AG09309 (cell line): ENCODE results near the gene PRR14.

ENCODE experiments used
- DNase-seq: peaks from one replicate; pipeline ENCODE4 v3.0.0-alpha.2; 2010; ENCODE audit warnings: low read depth
- H3K4me3 ChIP-seq: 2 replicates; pipeline ENCODE4 v1.5.1; 2011; ENCODE audit warnings: mild to moderate bottlenecking, low read depth, low read length, moderate library complexity; ENCODE audit not compliant: control insufficient read depth
- TF ChIP-seq, protein P1 (sequence below): IDR thresholded peaks from 2 replicates; pipeline ENCODE4 v1.5.1; 2011; ENCODE audit warnings: mild to moderate bottlenecking, low read depth, low read length, inconsistent platforms; ENCODE audit not compliant: insufficient read depth, control insufficient read depth; ENCODE audit errors: missing control alignments

PRR14 gene

GRCh38 chr16:30659507-30660423 lies 9.0 kb downstream of the PRR14 start:
- H3K4me3 ChIP-seq: peak overlapping the region; percentile 91
- DNase-seq: no peak
- TF ChIP-seq, protein P1, sequence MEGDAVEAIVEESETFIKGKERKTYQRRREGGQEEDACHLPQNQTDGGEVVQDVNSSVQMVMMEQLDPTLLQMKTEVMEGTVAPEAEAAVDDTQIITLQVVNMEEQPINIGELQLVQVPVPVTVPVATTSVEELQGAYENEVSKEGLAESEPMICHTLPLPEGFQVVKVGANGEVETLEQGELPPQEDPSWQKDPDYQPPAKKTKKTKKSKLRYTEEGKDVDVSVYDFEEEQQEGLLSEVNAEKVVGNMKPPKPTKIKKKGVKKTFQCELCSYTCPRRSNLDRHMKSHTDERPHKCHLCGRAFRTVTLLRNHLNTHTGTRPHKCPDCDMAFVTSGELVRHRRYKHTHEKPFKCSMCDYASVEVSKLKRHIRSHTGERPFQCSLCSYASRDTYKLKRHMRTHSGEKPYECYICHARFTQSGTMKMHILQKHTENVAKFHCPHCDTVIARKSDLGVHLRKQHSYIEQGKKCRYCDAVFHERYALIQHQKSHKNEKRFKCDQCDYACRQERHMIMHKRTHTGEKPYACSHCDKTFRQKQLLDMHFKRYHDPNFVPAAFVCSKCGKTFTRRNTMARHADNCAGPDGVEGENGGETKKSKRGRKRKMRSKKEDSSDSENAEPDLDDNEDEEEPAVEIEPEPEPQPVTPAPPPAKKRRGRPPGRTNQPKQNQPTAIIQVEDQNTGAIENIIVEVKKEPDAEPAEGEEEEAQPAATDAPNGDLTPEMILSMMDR: no peak

DNA sequence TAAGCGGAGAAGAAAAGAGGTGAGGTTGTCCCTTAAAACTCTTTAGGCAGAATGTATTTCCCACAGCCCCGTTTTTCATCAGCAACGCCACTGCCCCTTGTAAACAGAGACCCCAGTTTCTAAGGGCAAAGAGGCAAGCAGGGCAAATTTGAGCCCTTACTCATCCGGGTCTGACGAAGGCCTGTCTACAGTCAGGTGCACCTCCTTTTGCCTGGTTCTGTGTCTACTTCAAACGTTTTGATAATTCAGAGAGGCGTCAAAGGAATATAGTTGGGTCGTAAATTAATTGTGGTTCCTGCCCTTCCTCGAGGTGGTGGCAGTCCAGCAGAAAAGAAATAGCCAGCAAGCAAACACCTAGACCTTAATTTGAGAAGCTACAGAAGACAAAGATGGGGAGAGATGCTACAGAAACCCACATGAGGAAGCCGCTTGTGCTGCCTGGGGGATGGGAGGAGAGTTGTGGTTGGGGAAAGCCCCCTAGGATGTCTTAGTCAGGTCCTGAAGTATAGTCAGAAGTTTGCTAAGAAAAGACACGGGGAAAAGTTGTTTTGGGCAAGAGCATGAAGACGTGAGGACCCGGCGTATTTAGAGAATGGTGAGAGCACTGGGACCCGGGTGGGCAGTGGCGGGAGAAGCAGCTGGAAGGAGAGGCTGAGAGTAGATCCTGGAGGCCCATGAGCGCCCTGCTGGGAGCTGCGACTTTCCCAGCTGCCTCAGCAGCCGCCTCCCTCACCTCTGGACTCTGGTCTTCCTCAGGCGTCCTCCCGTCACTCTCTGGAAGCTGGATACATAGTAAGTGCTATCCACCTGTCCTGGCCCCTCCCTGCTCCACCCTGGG lies 9.9 kb downstream of the PRR14 start:
- peak overlapping the region; percentile 91 for H3K4me3 ChIP-seq
- DNase-seq: no peak
- TF ChIP-seq, protein P1: no peak

GRCh38 chr16:30662449-30662848 lies 11.7 kb downstream of the PRR14 start:
- H3K4me3 ChIP-seq: no peak overlapping the region
- no peak for DNase-seq
- TF ChIP-seq, protein P1: no peak

- no peak overlapping the region for H3K4me3 ChIP-seq
- DNase-seq: no peak
- TF ChIP-seq, protein P1: no peak
These were observed 12.3 kb downstream of the PRR14 start for GRCh38 chr16:30663038-30663437.

DNA sequence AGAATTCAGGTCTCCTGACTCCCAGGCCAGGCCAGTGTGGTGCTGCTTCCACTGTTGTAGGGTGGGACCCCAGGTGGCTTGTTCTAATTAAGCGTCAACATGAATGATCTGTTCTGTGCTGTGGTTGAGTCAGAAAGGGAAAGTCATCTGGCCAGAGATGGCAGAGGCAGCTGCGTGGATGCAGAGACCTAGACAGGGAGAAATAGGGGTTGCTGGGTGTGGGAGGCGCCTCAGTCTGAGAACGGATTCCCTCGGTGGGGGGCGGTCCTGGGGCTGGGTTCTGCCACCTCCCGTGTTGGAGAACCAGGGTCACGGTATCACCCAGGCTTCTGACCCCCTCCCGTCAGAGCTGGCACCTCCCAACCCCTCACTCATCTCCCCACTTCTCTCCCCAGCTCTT lies 13.1 kb downstream of the PRR14 start:
- no peak overlapping the region for H3K4me3 ChIP-seq
- no peak for DNase-seq
- TF ChIP-seq, protein P1: no peak

DNA sequence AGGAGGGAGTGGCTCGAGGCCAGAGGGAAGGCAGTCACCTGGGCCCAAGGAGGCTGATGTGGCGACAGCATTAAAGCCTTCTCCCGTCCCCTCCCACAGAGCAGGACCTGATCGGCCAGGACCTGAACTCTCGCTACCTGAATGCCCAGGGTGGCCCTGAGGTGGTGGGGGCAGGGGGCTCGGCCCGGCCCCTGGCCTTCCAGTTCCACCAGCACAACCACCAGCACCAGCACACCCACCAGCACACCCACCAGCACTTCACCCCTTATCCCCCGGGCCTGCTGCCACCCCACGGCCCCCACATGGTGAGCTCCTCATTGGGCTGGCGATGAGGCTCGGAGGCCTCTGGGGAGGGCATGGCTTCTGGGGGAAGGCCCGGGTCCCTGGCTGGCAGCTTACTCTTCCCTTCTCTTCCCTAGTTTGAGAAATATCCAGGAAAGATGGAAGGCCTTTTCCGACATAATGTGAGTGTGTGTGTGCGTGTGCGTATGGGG lies 13.9 kb downstream of the PRR14 start:
- TF ChIP-seq, protein P1: no peak
- no peak overlapping the region for H3K4me3 ChIP-seq
- no peak for DNase-seq
